Esophagus mucosa (tissue), 1 donor: ENCODE results near the gene IFIT1. TPM values are rescaled to one million over a fixed set of nuclear protein-coding genes. Genes with fewer than 3 reads are reported as not detected.

Experiments
- ATAC-seq: fragments of 200-7000 bp; cut with Tn5 transposase; one replicate; pipeline ENCODE4 v1.9.1; 2020
- total RNA-seq: library from RNA; stranded (reverse); gene quantifications from one replicate; pipeline ENCODE4 v1.2.4, GENCODE V29; 2023
- donor health status: DM: yes; HTN: yes; CAD: no.

Gene IFIT1
- total RNA-seq: 3.8 TPM

- peak; percentile 93 for ATAC-seq
Observed at GRCh38 chr10:89391907-89392756, at the start of gene IFIT1. Gene IFIT1 (plus strand): TSS chr10:89392623. CDS start chr10:89392713, 90 bp downstream.

- no peak for ATAC-seq
Observed at GRCh38 chr10:89343089-89343767, 49.2 kb upstream of the IFIT1 start.

- no peak for ATAC-seq
Observed at GRCh38 chr10:89344156-89344555, 48.3 kb upstream of the IFIT1 start.

GRCh38 chr10:89345367-89346000 lies 46.9 kb upstream of the IFIT1 start:
- ATAC-seq: no peak

- peak; percentile 50 for ATAC-seq
Observed at GRCh38 chr10:89346405-89347254, 45.8 kb upstream of the IFIT1 start.

- no peak for ATAC-seq
Observed at GRCh38 chr10:89347701-89348457, 44.5 kb upstream of the IFIT1 start.

GRCh38 chr10:89348481-89348880 lies 43.9 kb upstream of the IFIT1 start:
- no peak for ATAC-seq

GRCh38 chr10:89348975-89349374 lies 43.4 kb upstream of the IFIT1 start:
- no peak for ATAC-seq

GRCh38 chr10:89350631-89351315 lies 41.6 kb upstream of the IFIT1 start:
- peak; percentile 29 for ATAC-seq

GRCh38 chr10:89351412-89351779 lies 41.0 kb upstream of the IFIT1 start:
- no peak for ATAC-seq

- no peak for ATAC-seq
Observed at GRCh38 chr10:89351780-89352597, 40.4 kb upstream of the IFIT1 start.

- no peak for ATAC-seq
Observed at GRCh38 chr10:89352802-89353201, 39.6 kb upstream of the IFIT1 start.

- no peak for ATAC-seq
Observed at GRCh38 chr10:89355394-89355931, 37.0 kb upstream of the IFIT1 start.

GRCh38 chr10:89357096-89357495 lies 35.3 kb upstream of the IFIT1 start:
- no peak for ATAC-seq

- ATAC-seq: no peak
Observed at GRCh38 chr10:89357975-89358374, 34.4 kb upstream of the IFIT1 start.

GRCh38 chr10:89360157-89360556 lies 32.3 kb upstream of the IFIT1 start:
- no peak for ATAC-seq

GRCh38 chr10:89362929-89363328 lies 29.5 kb upstream of the IFIT1 start:
- ATAC-seq: no peak

- no peak for ATAC-seq
Observed at GRCh38 chr10:89363729-89364442, 28.5 kb upstream of the IFIT1 start.

GRCh38 chr10:89364531-89364930 lies 27.9 kb upstream of the IFIT1 start:
- no peak for ATAC-seq
